ENCODE results near the gene USP54.

Gene USP54

DNA sequence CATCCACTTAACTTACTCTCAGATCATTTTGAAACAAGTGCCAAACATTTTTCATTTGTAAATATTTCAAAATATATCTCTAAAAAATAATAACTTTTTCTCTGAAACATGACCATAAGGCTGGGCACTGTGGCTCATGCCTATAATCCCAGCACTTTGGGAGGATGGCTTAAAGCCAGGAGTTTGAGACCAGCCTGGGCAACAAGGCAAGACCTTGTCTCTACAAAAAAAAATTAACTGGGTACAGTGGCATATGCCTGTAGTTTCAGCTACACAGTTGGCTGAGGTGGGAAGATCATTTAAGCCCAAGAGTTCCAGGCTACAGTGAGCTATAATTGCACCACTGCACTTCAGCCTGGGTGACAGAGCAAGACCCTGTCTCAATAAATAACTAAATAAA, 36.4 kb downstream of the USP54 start:
- Histone ChIP-seq H3K27ac (ENCODE audit: extremely low read depth, low read depth, low read length) (no peak overlapping the region), H3K4me3 (ENCODE audit: low read depth, low read length) (no peak overlapping the region), H3K36me3 (ENCODE audit: control insufficient read depth in 2 of 2, insufficient read depth in 1 of 2, low read length in 2 of 2) (no peaks in the 10 kb centered on the region; a peak in 1 of 3 replicates), H3K4me1 (ENCODE audit: control insufficient read depth, insufficient read depth, low read length) (peaks cover 5% of the 10 kb centered on the region; the same call in 1 of the 2 replicates), H3K9me3 (ENCODE audit: control insufficient read depth, insufficient read depth, low read depth, low read length) (no peaks in the 10 kb centered on the region)
- ChIA-PET CTCF (interaction anchor here (1.2 to 1.7 kb wide), 3 partner anchors 18 to 89 kb away, joined by 4 to 7 read pairs (median 6); no protein-coding TSS in a partner anchor), POLR2A (interaction anchor here (0.6 kb wide), 1 partner anchor 71 kb away, joined by 7 read pairs; no protein-coding TSS in a partner anchor)
- TF ChIP-seq ZNF221 (tag by site-specific recombination; IDR thresholded peaks at IDR 0.05; ENCODE audit: borderline replicate concordance) (no peak), ZNF266 (tag by site-specific recombination; IDR thresholded peaks at IDR 0.05; ENCODE audit: low read depth) (no peak), ZNF302 (tag by site-specific recombination; IDR thresholded peaks at IDR 0.05; ENCODE audit: low read depth) (no peak), ZBTB7A (tag by site-specific recombination; IDR thresholded peaks at IDR 0.05; ENCODE audit: low read depth) (no peak), ZNF280C (tag by site-specific recombination; IDR thresholded peaks at IDR 0.05) (no peak), ZNF549 (tag by site-specific recombination; IDR thresholded peaks at IDR 0.05) (no peak), ZNF561 (tag by site-specific recombination; IDR thresholded peaks at IDR 0.05; ENCODE audit: borderline replicate concordance) (no peak), ZNF639 (tag by site-specific recombination; IDR thresholded peaks at IDR 0.05) (no peak), ZNF292 (tag by site-specific recombination; IDR thresholded peaks at IDR 0.05; ENCODE audit: borderline replicate concordance, low read depth) (no peak), ZBTB48 (tag by site-specific recombination; IDR thresholded peaks at IDR 0.05) (no peak), SP7 (tag by site-specific recombination; IDR thresholded peaks at IDR 0.05) (no peak), ZNF621 (tag by site-specific recombination; IDR thresholded peaks at IDR 0.05) (no peak), ZBTB1 (tag by site-specific recombination; IDR thresholded peaks at IDR 0.05) (no peak), ZNF473 (tag by site-specific recombination; IDR thresholded peaks at IDR 0.05) (no peak)

DNA sequence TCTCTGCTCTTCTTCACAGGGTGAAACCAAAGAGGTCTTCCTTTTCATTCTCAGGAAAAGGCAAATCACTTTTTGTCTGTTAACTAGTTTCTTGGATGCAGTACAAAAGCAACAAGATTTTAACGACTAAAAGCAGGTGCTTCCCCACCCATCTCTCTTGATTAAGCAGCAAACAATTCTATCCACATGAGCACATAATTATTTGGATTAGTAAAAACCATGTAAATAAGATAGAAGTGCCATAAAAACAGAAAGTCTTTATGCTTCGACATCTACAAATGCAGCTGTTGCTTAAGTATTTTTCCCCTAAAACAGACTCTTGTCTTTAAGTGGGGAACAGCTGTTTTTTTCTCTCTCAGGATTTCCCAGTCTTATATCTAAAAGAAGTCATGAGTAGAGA, 37.4 kb downstream of the USP54 start:
- POLR2A ChIA-PET = interaction anchor here (1.0 kb wide), 1 partner anchor 69 kb away, joined by 3 read pairs; no protein-coding TSS in a partner anchor
- CTCF ChIA-PET = no interaction called here
- no peaks in the 10 kb centered on the region; a peak in 1 of 3 replicates for H3K36me3 ChIP-seq (ENCODE audit: control insufficient read depth in 2 of 2, insufficient read depth in 1 of 2, low read length in 2 of 2)
- peaks cover 5% of the 10 kb centered on the region; the same call in 1 of the 2 replicates for H3K4me1 ChIP-seq (ENCODE audit: control insufficient read depth, insufficient read depth, low read length)
- no peak overlapping the region for H3K4me3 ChIP-seq (ENCODE audit: low read depth, low read length)
- H3K9me3 ChIP-seq (ENCODE audit: control insufficient read depth, insufficient read depth, low read depth, low read length) = no peaks in the 10 kb centered on the region
- H3K27ac ChIP-seq (ENCODE audit: extremely low read depth, low read depth, low read length) = no peak overlapping the region
- 0 out of 2 replicates have a peak, but pooled peaks have one; percentile 10 for TF ChIP-seq PRDM10 (tag by site-specific recombination; IDR thresholded peaks at IDR 0.05)
- TF ChIP-seq ZNF24 (tag by site-specific recombination; IDR thresholded peaks at IDR 0.05) = no peak
- TF ChIP-seq ZNF701 (tag by site-specific recombination; IDR thresholded peaks at IDR 0.05) = no peak
- TF ChIP-seq ZXDB (tag by site-specific recombination; IDR thresholded peaks at IDR 0.05) = no peak
- TF ChIP-seq ZNF335 (tag by site-specific recombination; conservative IDR thresholded peaks at IDR 0.05) = no peak
- peak; percentile 46; the same call in 1 of the 2 replicates for TF ChIP-seq KLF1 (tag by site-specific recombination; IDR thresholded peaks at IDR 0.05)
- TF ChIP-seq BCL11B (tag by site-specific recombination; IDR thresholded peaks at IDR 0.05; ENCODE audit: low read depth) = no peak
- TF ChIP-seq ZNF223 (tag by site-specific recombination; IDR thresholded peaks at IDR 0.05) = no peak
- no peak for TF ChIP-seq ZNF324 (tag by site-specific recombination; IDR thresholded peaks at IDR 0.05)
- TF ChIP-seq SCRT1 (tag by site-specific recombination; IDR thresholded peaks at IDR 0.05; ENCODE audit: borderline replicate concordance) = peak; percentile 49; the same call in 1 of the 2 replicates
- TF ChIP-seq SCRT2 (tag by site-specific recombination; IDR thresholded peaks at IDR 0.05) = 0 out of 2 replicates have a peak, but pooled peaks have one; percentile 15
- TF ChIP-seq, protein P1, sequence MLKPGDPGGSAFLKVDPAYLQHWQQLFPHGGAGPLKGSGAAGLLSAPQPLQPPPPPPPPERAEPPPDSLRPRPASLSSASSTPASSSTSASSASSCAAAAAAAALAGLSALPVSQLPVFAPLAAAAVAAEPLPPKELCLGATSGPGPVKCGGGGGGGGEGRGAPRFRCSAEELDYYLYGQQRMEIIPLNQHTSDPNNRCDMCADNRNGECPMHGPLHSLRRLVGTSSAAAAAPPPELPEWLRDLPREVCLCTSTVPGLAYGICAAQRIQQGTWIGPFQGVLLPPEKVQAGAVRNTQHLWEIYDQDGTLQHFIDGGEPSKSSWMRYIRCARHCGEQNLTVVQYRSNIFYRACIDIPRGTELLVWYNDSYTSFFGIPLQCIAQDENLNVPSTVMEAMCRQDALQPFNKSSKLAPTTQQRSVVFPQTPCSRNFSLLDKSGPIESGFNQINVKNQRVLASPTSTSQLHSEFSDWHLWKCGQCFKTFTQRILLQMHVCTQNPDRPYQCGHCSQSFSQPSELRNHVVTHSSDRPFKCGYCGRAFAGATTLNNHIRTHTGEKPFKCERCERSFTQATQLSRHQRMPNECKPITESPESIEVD (tag by site-specific recombination; IDR thresholded peaks at IDR 0.05) = peak; percentile 76
- no peak for TF ChIP-seq RBAK (tag by site-specific recombination; IDR thresholded peaks at IDR 0.05)

Measured in HEK293 (cell line).